Measurements from ENCODE around the gene DLL3. TPM values are rescaled to one million over a fixed set of nuclear protein-coding genes. Genes with fewer than 3 reads are reported as not detected.

The DLL3 gene
- total RNA-seq, 4 donors from 2014 or later: not detected

GRCh38 chr19:39542206-39542605 lies 43.5 kb downstream of the DLL3 start:
- H3K27ac ChIP-seq: no peak overlapping the region
- no peak for TF ChIP-seq EP300 (IDR thresholded peaks at IDR 0.05)
- no peak for TF ChIP-seq POLR2A (IDR thresholded peaks at IDR 0.05)
- no peak for TF ChIP-seq CTCF (IDR thresholded peaks at IDR 0.05)
- 43 to 56% methylated on average over 2 of the region's 2 CpGs for WGBS, 2 donors

GRCh38 chr19:39543477-39543857 lies 44.7 kb downstream of the DLL3 start:
- TF ChIP-seq CTCF (IDR thresholded peaks at IDR 0.05) (no peak), EP300 (IDR thresholded peaks at IDR 0.05) (no peak), POLR2A (IDR thresholded peaks at IDR 0.05) (no peak)
- no peaks in the 10 kb centered on the region for H3K36me3 ChIP-seq

More at GRCh38 chr19:39542206-39542605, 43.5 kb downstream of the DLL3 start:
- Histone ChIP-seq H3K4me3 (no peak overlapping the region), H3K27me3 (peaks cover 0 to 6% of the 10 kb centered on the region in 2 donors), H3K9me3 (no peaks in the 10 kb centered on the region), H3K4me1 (peaks cover 0 to 28% (median 16%) of the 10 kb centered on the region in 4 donors), H3K36me3 (no peaks in the 10 kb centered on the region)
- no peak for DNase-seq (ENCODE audit: low spot score in 2 of 2)

GRCh38 chr19:39544226-39544903 lies 45.6 kb downstream of the DLL3 start:
- Histone ChIP-seq H3K9me3 (no peaks in the 10 kb centered on the region), H3K27me3 (peaks cover 0 to 6% of the 10 kb centered on the region in 2 donors), H3K27ac (no peak overlapping the region), H3K36me3 (no peaks in the 10 kb centered on the region), H3K4me3 (no peak overlapping the region), H3K4me1 (peaks cover 0 to 6% (median 0%) of the 10 kb centered on the region in 4 donors)
- DNase-seq (ENCODE audit: low spot score in 2 of 2): no peak
- WGBS, 2 donors: 75 to 78% methylated on average over 7 of the region's 7 CpGs
- TF ChIP-seq EP300 (IDR thresholded peaks at IDR 0.05) (no peak), CTCF (IDR thresholded peaks at IDR 0.05) (no peak), POLR2A (IDR thresholded peaks at IDR 0.05) (no peak)

More at GRCh38 chr19:39543477-39543857, 44.7 kb downstream of the DLL3 start:
- H3K4me1 ChIP-seq: peaks cover 0 to 15% (median 8%) of the 10 kb centered on the region in 4 donors
- no peak overlapping the region for H3K4me3 ChIP-seq
- no peak for DNase-seq (ENCODE audit: low spot score in 2 of 2)
- H3K9me3 ChIP-seq: no peaks in the 10 kb centered on the region
- H3K27me3 ChIP-seq: peaks cover 0 to 6% of the 10 kb centered on the region in 2 donors
- 76 to 86% methylated on average over 3 of the region's 3 CpGs for WGBS, 2 donors
- no peak overlapping the region for H3K27ac ChIP-seq

GRCh38 chr19:39544911-39545310 lies 46.2 kb downstream of the DLL3 start:
- Histone ChIP-seq H3K27me3 (peaks cover 0 to 6% of the 10 kb centered on the region in 2 donors), H3K9me3 (no peaks in the 10 kb centered on the region), H3K27ac (no peak overlapping the region), H3K36me3 (no peaks in the 10 kb centered on the region), H3K4me1 (peaks cover 0 to 6% (median 0%) of the 10 kb centered on the region in 4 donors), H3K4me3 (no peak overlapping the region)
- WGBS, 2 donors: 33% methylated on average over 1 of the region's 1 CpG
- no peak for TF ChIP-seq EP300 (IDR thresholded peaks at IDR 0.05)
- no peak for TF ChIP-seq CTCF (IDR thresholded peaks at IDR 0.05)
- TF ChIP-seq POLR2A (IDR thresholded peaks at IDR 0.05): no peak
- DNase-seq (ENCODE audit: low spot score in 2 of 2): no peak

GRCh38 chr19:39546599-39546998 lies 47.9 kb downstream of the DLL3 start:
- H3K9me3 ChIP-seq: no peaks in the 10 kb centered on the region
- peaks cover 0 to 6% of the 10 kb centered on the region in 2 donors for H3K27me3 ChIP-seq
- H3K4me1 ChIP-seq: peaks cover 0 to 3% (median 0%) of the 10 kb centered on the region in 4 donors
- H3K4me3 ChIP-seq: no peak overlapping the region
- no peak for DNase-seq (ENCODE audit: low spot score in 2 of 2)
- H3K36me3 ChIP-seq: no peaks in the 10 kb centered on the region
- no peak overlapping the region for H3K27ac ChIP-seq
- no peak for TF ChIP-seq POLR2A (IDR thresholded peaks at IDR 0.05)
- no peak for TF ChIP-seq CTCF (IDR thresholded peaks at IDR 0.05)
- TF ChIP-seq EP300 (IDR thresholded peaks at IDR 0.05): no peak
- 51 to 52% methylated on average over 8 of the region's 8 CpGs for WGBS, 2 donors

Data from tibial nerve (tissue), 4 donors.